Brain microvascular endothelial cell (primary cell): ENCODE measurements around the gene MARS1.

Source experiments
- DNase-seq: peaks from one replicate; pipeline ENCODE4 v3.0.0-alpha.2; 2020
- H3K27ac ChIP-seq: fragments of 250-450 bp; sonication (Bioruptor Pico); 2 replicates; pipeline ENCODE4 v1.5.1; 2020; ENCODE audit warnings: mild to moderate bottlenecking, moderate library complexity
- H3K27me3 ChIP-seq: fragments of 250-450 bp; sonication (Bioruptor Pico); replicated peaks from 2 replicates; pipeline ENCODE4 v1.5.1; 2020; ENCODE audit warnings: mild to moderate bottlenecking
- H3K36me3 ChIP-seq: fragments of 250-450 bp; sonication (Bioruptor Pico); replicated peaks from 2 replicates; pipeline ENCODE4 v1.5.1; 2020; ENCODE audit warnings: mild to moderate bottlenecking
- H3K4me3 ChIP-seq: 2 replicates; pipeline ENCODE4 v1.5.1; 2011; ENCODE audit warnings: low read depth, mild to moderate bottlenecking, control low read depth, low read length, moderate library complexity
- CTCF ChIP-seq: IDR thresholded peaks from 2 replicates; pipeline ENCODE4 v1.5.1; 2011; ENCODE audit warnings: low read depth, mild to moderate bottlenecking, moderate library complexity, low read length, control low read depth, inconsistent platforms; ENCODE audit errors: missing control alignments
- in situ Hi-C: cut with HindIII; loops from 2 replicates; pipeline ENCODE4 v1.10.0; 2017; ENCODE audit warnings: low sequenced_read_pairs, low pct_ligation_motif_present

The MARS1 gene

DNA sequence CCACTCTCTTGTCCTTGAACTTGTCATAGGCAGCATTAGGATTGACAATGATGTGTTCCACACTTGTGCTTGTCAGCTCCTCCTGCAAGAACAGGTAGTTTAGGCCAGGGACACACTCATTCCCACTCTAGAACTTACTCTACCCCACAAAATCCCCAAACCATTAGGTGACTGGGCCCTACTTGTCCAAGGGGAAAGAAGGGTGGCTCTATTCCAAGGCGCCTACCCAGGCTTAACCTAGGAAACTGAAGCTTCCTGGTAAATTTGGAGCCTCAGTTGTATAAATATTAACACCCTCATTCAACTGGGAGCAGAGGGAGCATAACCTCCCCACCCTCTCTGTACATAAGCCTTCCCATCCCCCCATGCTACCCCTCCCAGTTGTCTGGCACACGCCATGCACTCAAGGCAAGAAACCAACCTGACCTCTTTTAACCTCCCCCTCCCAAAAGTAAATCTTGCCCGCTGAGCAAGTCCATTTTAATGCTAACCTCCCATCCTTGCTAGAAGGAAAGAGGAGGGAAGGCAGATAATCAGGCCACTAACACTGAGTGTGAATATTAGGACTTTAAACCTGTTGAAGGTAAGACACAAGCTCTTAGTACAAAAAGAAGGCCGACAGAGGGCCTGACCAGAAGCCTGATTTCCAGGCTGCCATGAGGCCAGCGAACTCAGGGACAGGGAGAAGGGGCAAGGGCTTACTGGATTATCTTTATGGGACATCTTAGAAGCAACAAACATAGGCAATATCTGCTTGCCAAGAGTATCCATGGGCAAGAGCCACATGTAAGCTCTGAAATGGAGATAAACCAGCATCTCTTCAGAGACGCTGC is 48.1 kb downstream of the MARS1 start:
- peaks cover 69% of the 10 kb centered on the region for H3K36me3 ChIP-seq
- H3K27ac ChIP-seq = no peak overlapping the region
- no peak for TF ChIP-seq CTCF
- no peaks in the 10 kb centered on the region for H3K27me3 ChIP-seq
- H3K4me3 ChIP-seq = no peak overlapping the region
- DNase-seq = no peak
- in situ Hi-C loops = no loop called here

GRCh38 chr12:57536597-57536942 is 48.7 kb downstream of the MARS1 start:
- Histone ChIP-seq H3K36me3 (peaks cover 70% of the 10 kb centered on the region), H3K4me3 (no peak overlapping the region), H3K27ac (no peak overlapping the region), H3K27me3 (no peaks in the 10 kb centered on the region)
- in situ Hi-C loops = no loop called here
- DNase-seq = no peak
- no peak for TF ChIP-seq CTCF

GRCh38 chr12:57539134-57539768 is 51.4 kb downstream of the MARS1 start:
- Histone ChIP-seq H3K27ac (no peak overlapping the region), H3K4me3 (no peak overlapping the region), H3K27me3 (no peaks in the 10 kb centered on the region), H3K36me3 (peaks cover 57% of the 10 kb centered on the region)
- in situ Hi-C loops = no loop called here
- no peak for DNase-seq
- no peak for TF ChIP-seq CTCF

DNA sequence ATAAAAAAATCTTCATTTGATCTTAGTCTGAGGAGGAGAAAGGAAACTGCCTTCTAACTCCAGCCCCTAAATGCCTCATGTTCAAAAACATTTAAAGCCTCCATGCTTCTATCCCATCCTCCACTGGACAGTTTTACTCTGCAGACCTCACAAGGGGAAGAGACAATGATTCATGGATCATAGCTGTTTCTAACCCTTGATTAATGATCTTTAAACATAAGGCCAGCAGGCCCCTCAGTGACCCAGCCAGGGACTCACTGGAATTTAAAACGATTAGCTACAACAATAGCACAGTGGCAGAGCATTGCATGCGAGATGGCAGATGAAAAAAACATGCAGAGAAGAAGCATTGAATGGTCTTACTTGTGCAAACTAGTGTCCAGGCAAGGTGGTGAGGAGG is 53.1 kb downstream of the MARS1 start:
- H3K36me3 ChIP-seq = peaks cover 45% of the 10 kb centered on the region
- no peak overlapping the region for H3K27ac ChIP-seq
- H3K27me3 ChIP-seq = no peaks in the 10 kb centered on the region
- DNase-seq = no peak
- H3K4me3 ChIP-seq = no peak overlapping the region
- TF ChIP-seq CTCF = no peak
- in situ Hi-C loops = no loop called here

DNA sequence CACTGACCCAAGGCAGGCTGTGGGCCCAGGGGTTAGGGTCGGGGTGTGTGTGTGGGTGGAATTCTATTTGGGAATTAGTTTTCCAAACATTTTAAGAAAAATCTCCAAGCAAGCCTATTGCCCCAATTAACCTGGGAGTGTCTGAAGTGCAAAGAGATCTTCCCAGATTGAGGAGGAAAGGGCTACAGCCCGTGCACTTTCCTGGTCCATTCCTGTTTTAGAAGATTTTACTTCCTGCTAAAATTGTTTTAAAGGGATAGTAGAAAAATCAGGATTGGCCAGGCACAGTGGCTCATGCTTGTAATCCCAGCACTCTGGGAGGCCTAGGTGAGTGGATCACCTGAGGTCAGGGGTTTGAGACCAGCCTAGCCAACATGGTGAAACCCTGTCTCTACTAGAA is 53.8 kb downstream of the MARS1 start:
- Histone ChIP-seq H3K4me3 (no peak overlapping the region), H3K36me3 (peaks cover 45% of the 10 kb centered on the region), H3K27ac (no peak overlapping the region), H3K27me3 (no peaks in the 10 kb centered on the region)
- DNase-seq = no peak
- TF ChIP-seq CTCF = no peak
- in situ Hi-C loops = no loop called here
